ENCODE data around the gene PGBD1.
A peak's percentile ranks its signal among the peaks of the same experiment; 100 is the strongest.

Gene PGBD1

DNA sequence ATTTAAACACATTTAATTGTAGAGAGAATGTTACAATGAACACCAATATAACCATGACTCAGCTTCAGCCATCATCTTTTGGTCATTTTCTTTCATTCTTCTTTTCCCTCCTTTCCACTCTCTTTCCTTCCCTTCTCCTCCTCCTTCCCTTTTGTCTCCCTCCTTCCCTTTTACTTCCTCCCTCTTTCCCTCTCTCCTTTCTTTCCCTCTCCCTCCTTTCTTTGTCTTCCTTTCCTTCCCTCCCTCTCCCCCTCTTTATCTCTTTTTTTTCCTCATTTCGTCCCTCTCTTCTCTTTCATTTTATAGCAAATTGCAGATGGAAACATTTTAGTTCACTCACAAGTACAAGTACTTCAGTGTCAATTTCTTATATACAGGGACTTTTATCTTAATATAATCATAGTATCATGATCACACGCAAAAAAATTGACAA, 70.1 kb downstream of the PGBD1 start:
- DNase-seq (ENCODE audit: low read depth), result no peak
- TF ChIP-seq, protein P1, sequence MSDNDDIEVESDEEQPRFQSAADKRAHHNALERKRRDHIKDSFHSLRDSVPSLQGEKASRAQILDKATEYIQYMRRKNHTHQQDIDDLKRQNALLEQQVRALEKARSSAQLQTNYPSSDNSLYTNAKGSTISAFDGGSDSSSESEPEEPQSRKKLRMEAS (IDR thresholded peaks at IDR 0.05; ENCODE audit: low read depth, low read length), result no peak
- TF ChIP-seq CTCF (IDR thresholded peaks at IDR 0.05; ENCODE audit: low read depth, low read length) (no peak), MYC (IDR thresholded peaks at IDR 0.05; ENCODE audit: low read depth, low read length) (no peak), POLR2A (IDR thresholded peaks at IDR 0.05; ENCODE audit: extremely low read depth, insufficient read length) (no peak)
- peak overlapping the region; percentile 91 for H3K4me3 ChIP-seq (ENCODE audit: low read depth, low read length)
